GM18909 (cell line): ENCODE measurements around the gene SPATA21.

Experiments
- ATAC-seq: cut with Tn5 transposase; IDR thresholded peaks from one replicate; pipeline ENCODE4 v1.9.1; 2021; ENCODE audit warnings: mild to moderate bottlenecking; ENCODE audit not compliant: unreplicated experiment, poor library complexity

SPATA21 gene

DNA sequence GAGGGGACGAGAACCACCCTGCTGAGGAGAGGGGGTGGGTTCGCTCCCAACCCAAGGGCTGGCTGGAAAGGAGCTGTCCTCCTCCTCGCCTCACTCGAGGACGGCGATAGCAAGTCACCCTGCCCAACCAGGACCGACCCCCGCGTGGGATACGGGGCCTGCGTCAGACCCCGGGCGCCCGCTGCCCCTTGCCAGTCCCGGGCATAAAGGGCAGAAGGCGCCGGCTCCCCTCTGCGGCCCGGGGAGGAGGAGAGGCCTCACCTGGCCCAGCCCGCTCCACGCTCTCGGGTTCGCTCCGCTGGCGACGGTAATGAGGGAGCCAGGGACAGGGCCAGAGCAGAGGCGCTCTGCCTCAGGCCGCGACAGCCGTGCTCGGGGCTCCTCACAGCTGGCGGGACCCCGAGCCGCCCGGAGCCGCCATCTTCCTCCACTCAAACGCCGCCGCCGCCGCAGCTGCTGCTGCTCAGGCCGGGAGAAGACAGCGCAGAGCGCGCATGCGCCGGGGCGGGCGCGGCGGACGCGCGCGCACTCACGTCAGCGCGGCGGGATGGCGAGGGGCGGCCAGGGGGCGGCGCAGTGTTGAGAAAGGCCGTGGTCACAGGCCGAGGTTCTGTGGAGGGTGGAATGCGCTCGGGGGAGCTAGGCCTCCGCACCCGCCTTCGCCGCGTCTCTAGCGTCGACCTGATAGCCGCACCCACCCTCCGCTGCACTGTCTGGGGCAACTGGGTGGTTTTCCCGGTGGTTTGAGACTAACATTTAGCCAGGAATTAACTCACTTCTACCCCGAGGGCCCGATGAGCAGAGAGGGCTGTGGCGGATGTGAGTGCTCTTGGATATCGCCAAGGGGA, 85.0 kb downstream of the SPATA21 start, which contains the start of gene FBXO42:
FBXO42 (minus strand) TSS at position 487 of the 848 bp plus-strand sequence. CDS start 37,062 bp downstream, outside the sequence.
- peak; percentile 91 for ATAC-seq

DNA sequence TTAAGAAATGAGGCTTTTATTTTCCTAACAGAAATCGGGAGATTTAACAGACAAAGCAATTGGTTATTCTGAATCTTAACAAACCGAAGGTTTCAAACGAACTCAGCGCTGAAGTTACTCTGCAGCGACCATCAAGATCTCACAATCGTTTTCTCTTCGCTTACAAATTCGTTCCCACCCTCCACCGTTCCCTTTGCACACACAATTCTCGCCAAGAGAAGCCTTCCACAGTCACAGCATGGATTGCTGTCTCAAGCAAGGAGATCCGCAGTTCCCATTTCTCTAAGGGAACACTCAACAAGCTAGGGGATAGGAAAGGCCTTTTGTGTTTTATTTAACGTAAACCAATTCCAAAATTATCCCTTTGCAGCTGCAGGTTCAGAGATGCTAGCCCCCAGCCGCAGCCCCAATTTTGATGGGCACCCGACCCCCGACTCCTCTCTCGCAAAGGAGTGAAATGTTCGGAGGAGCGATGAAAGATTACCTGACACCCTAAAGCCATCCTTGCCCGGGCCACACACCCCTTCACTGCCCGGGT, 85.7 kb downstream of the SPATA21 start:
- ATAC-seq, result no peak

DNA sequence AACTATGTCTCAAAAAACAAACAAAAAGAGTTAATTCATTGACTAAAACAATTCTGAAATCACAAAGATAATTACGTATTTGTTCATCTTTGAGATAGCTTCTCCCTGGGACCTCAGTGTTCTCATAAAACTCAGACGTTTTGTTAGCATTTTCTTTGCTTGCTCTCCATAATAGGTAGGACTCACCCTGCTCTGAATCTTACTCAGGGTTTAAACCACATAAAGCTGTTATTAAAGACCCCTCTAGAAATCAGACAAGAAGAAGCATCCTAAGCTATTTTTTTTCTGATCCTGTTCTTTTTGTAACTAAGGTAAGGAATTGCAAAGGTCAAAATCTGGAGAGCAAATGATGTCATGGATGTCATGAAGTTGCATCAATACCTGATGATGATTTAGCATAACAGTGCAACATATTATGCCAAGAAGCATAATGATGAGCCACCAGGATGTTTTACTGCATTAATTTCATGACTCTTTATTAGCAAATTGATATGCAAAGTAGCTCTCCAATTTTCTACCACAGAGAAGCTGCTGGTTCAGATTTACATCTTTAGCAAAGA, 87.3 kb downstream of the SPATA21 start:
- ATAC-seq, result no peak
